ENCODE results near the gene KNL1.

DNA sequence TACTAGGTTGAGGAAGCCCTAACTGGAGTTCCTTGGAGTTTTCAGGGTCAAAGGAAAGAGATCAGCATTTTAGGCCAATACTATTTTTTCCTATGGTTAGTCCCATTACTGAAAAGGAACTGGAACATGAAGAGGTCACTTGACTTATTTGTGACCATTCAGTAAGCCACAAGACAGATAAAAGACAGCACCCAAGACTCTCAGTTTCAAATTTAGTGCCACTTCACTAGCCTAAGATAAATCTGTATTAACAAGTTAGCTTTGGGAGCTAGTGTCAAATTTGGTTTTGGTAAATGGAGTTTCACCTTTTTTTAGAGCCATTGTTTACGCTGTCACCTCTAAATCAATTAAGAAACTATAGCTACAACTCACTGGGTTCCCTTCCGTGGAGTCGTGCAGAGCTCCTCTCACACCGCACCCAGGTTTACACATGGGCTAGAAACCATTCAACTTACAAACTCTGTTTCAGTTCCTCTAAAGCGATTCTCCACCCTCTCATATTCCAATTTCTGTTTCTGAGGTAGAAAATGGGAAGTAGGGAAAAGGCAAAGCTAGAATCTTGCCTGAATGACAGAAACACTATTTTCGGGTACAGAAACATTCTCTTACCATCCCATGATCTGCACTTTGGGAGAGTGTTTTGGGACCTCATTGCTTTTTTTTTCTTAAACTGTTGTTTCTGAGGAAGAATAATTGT is 43.6 kb upstream of the KNL1 start:
- TF ChIP-seq, protein P1, sequence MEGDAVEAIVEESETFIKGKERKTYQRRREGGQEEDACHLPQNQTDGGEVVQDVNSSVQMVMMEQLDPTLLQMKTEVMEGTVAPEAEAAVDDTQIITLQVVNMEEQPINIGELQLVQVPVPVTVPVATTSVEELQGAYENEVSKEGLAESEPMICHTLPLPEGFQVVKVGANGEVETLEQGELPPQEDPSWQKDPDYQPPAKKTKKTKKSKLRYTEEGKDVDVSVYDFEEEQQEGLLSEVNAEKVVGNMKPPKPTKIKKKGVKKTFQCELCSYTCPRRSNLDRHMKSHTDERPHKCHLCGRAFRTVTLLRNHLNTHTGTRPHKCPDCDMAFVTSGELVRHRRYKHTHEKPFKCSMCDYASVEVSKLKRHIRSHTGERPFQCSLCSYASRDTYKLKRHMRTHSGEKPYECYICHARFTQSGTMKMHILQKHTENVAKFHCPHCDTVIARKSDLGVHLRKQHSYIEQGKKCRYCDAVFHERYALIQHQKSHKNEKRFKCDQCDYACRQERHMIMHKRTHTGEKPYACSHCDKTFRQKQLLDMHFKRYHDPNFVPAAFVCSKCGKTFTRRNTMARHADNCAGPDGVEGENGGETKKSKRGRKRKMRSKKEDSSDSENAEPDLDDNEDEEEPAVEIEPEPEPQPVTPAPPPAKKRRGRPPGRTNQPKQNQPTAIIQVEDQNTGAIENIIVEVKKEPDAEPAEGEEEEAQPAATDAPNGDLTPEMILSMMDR (IDR thresholded peaks at IDR 0.05): no peak
- TF ChIP-seq POLR2A (IDR thresholded peaks at IDR 0.05): no peak
- TF ChIP-seq POLR2AphosphoS5 (IDR thresholded peaks at IDR 0.05): no peak
- TF ChIP-seq EP300 (IDR thresholded peaks at IDR 0.05): no peak

Measured in stomach (tissue), 4 donors.